Vagina (tissue), 2 donors: ENCODE results near the gene ATG5.

Experiments
- POLR2A ChIP-seq, 2 donors: fragments of 450-650 bp; IDR thresholded peaks; one replicate each; pipeline ENCODE4 v1.6.1; 2017; ENCODE audit warnings: antibody characterized with exemption in 2 of 2, mild to moderate bottlenecking in 2 of 2, moderate library complexity in 2 of 2
- TF ChIP-seq, protein P1 (sequence below), 3 experiments: fragments of 450-650 bp in 2 of 3; fragments of 200-600 bp in 1 of 3; sonication (generic) in 1 of 3; IDR thresholded peaks; one replicate each; pipeline ENCODE4 v1.5.1; 2017 to 2019; ENCODE audit warnings: antibody characterized with exemption in 3 of 3, mild to moderate bottlenecking in 2 of 3, moderate library complexity in 2 of 3

DNA sequence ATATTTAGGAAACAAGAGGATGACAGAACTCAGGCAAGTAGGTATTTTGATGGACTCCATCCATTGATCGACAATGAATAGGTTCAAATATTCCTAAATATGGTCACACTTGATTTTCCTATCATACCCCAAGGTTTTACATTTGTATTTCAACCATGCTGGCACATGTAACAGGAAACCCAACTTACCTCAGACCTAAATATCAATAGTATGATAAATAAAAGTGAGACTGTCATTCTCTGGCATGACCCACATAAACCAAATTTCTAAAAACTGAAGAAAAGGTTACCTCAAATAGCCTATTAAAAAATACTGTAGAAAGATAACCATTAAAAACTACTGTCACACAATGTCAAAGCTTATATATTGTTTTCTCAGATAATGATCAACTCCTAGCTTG is 142.1 kb downstream of the ATG5 start:
- TF ChIP-seq, protein P1, sequence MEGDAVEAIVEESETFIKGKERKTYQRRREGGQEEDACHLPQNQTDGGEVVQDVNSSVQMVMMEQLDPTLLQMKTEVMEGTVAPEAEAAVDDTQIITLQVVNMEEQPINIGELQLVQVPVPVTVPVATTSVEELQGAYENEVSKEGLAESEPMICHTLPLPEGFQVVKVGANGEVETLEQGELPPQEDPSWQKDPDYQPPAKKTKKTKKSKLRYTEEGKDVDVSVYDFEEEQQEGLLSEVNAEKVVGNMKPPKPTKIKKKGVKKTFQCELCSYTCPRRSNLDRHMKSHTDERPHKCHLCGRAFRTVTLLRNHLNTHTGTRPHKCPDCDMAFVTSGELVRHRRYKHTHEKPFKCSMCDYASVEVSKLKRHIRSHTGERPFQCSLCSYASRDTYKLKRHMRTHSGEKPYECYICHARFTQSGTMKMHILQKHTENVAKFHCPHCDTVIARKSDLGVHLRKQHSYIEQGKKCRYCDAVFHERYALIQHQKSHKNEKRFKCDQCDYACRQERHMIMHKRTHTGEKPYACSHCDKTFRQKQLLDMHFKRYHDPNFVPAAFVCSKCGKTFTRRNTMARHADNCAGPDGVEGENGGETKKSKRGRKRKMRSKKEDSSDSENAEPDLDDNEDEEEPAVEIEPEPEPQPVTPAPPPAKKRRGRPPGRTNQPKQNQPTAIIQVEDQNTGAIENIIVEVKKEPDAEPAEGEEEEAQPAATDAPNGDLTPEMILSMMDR (IDR thresholded peaks at IDR 0.05), result no peak
- no peak for TF ChIP-seq POLR2A (IDR thresholded peaks at IDR 0.05)
